ENCODE measurements around the gene KCNE3. TPM values are rescaled to one million over a fixed set of nuclear protein-coding genes. Genes with fewer than 3 reads are reported as not detected.

The KCNE3 gene
- total RNA-seq, 4 donors from 2014 or later = 0.72 to 8.4 (median 3.5) TPM

- no peaks in the 10 kb centered on the region for H3K9me3 ChIP-seq
- peaks cover 0 to 22% (median 0%) of the 10 kb centered on the region in 4 donors for H3K27me3 ChIP-seq
- intact Hi-C loops (cut with DNase I) = no loop called here
- no peak overlapping the region for H3K4me3 ChIP-seq
- WGBS, 2 donors = 95 to 96% methylated on average over 2 of the region's 2 CpGs
- no peak overlapping the region for H3K27ac ChIP-seq
- DNase-seq = no peak
- no peak for TF ChIP-seq CTCF (IDR thresholded peaks at IDR 0.05)
- TF ChIP-seq POLR2A (IDR thresholded peaks at IDR 0.05) = no peak
- H3K4me1 ChIP-seq = no peaks in the 10 kb centered on the region
- H3K36me3 ChIP-seq = no peaks in the 10 kb centered on the region
These were observed 57.7 kb downstream of the KCNE3 start for GRCh38 chr11:74409633-74410032.

Small RNAs within 50 kb of the gene (small RNA-seq; reads per million reads assigned to genes)
- 0 reads per million in 4 donors for gene CYCSP27

Other genes starting within 250 kb of the KCNE3 start
- under 1 TPM in 1 of 4 donors, not detected in 3; 0.19 TPM for gene P4HA3, start 155.9 kb downstream of the KCNE3 start, total RNA-seq
- gene PGM2L1, start 69.1 kb downstream of the KCNE3 start, total RNA-seq = 1 to 10 TPM in 2 of 4 donors, under 1 TPM in 2; 0.42 to 2.0 (median 0.89) TPM
- gene LIPT2, start 26.2 kb upstream of the KCNE3 start, total RNA-seq = 1 to 10 TPM; 1.2 to 8.4 (median 3.9) TPM
- 10 to 100 TPM in 3 of 4 donors, 1 to 10 TPM in 1; 5.1 to 13.8 (median 11.9) TPM for gene POLD3, start 125.0 kb upstream of the KCNE3 start, total RNA-seq

All from esophagus squamous epithelium (tissue), 5 donors.